CD14-positive monocyte (primary cell): ENCODE measurements around the gene SMC1A. TPM values are rescaled to one million over a fixed set of nuclear protein-coding genes. Genes with fewer than 3 reads are reported as not detected.
A peak's percentile ranks its signal among the peaks of the same experiment; 100 is the strongest.

Source experiments
- DNase-seq, 3 donors: peaks; one replicate each; pipeline ENCODE4 v3.0.0-alpha.2; 2011 to 2022
- H2AFZ ChIP-seq: 2 replicates; pipeline ENCODE4 v1.6.0; 2012; ENCODE audit warnings: mild to moderate bottlenecking, low read depth, low read length, inconsistent platforms; ENCODE audit not compliant: insufficient read depth, poor library complexity, severe bottlenecking
- H3K27ac ChIP-seq, 2 donors: 1 replicate in 1 of 2; 2 replicates in 1 of 2; pipeline ENCODE4 v1.5.1; 2012 to 2013; ENCODE audit warnings: low read length in 2 of 2, control low read depth in 1 of 2, inconsistent platforms in 1 of 2, low read depth in 1 of 2, mild to moderate bottlenecking in 1 of 2
- H3K27me3 ChIP-seq, 2 donors: one replicate each; pipeline versions ENCODE4 v1.6.0 to v1.6.1; 2011 to 2013; ENCODE audit warnings: low read length in 2 of 2; ENCODE audit not compliant: control insufficient read depth in 2 of 2, insufficient read depth in 2 of 2
- H3K36me3 ChIP-seq, 2 donors: replicated peaks in 1 of 2; 1 replicate in 1 of 2; 2 replicates in 1 of 2; pipeline versions ENCODE4 v1.5.1 to v1.6.1; 2012 to 2013; ENCODE audit warnings: low read length in 2 of 2, control low read depth in 1 of 2, inconsistent platforms in 1 of 2, mild to moderate bottlenecking in 1 of 2; ENCODE audit not compliant: insufficient read depth in 2 of 2, control insufficient read depth in 1 of 2
- H3K4me1 ChIP-seq, 2 donors: 1 replicate in 1 of 2; 2 replicates in 1 of 2; pipeline versions ENCODE4 v1.5.1 to v1.6.1; 2012 to 2013; ENCODE audit warnings: low read length in 2 of 2, control low read depth in 1 of 2, inconsistent platforms in 1 of 2, mild to moderate bottlenecking in 1 of 2, moderate library complexity in 1 of 2; ENCODE audit not compliant: insufficient read depth in 2 of 2, control insufficient read depth in 1 of 2
- H3K4me2 ChIP-seq: replicated peaks from 2 replicates; pipeline ENCODE3; 2012; ENCODE audit warnings: low read length, moderate library complexity, mild to moderate bottlenecking; ENCODE audit not compliant: poor library complexity, severe bottlenecking; ENCODE audit errors: extremely low read depth
- H3K4me3 ChIP-seq, 3 experiments: fragments of 200-600 bp in 1 of 3; sonication (generic) in 1 of 3; replicated peaks in 1 of 3; 1 replicate in 2 of 3; 2 replicates in 1 of 3; pipeline ENCODE4 v1.5.1; 2011 to 2013; ENCODE audit warnings: low read length in 3 of 3, mild to moderate bottlenecking in 3 of 3, control low read depth in 2 of 3, low read depth in 2 of 3, inconsistent platforms in 1 of 3, moderate library complexity in 1 of 3
- H3K79me2 ChIP-seq: 2 replicates; pipeline ENCODE4 v1.6.0; 2012; ENCODE audit warnings: mild to moderate bottlenecking, control low read depth, inconsistent platforms, low read length, moderate library complexity; ENCODE audit not compliant: insufficient read depth
- H3K9ac ChIP-seq: 2 replicates; pipeline ENCODE4 v1.6.0; 2017; ENCODE audit warnings: low read length, mild to moderate bottlenecking; ENCODE audit not compliant: insufficient read depth, poor library complexity, severe bottlenecking
- H3K9me3 ChIP-seq, 2 donors: replicated peaks in 1 of 2; 1 replicate in 1 of 2; 2 replicates in 1 of 2; pipeline versions ENCODE4 v1.5.1 to v1.6.1; 2012 to 2013; ENCODE audit warnings: low read length in 2 of 2, control low read depth in 1 of 2; ENCODE audit not compliant: control insufficient read depth in 1 of 2, insufficient read depth in 1 of 2
- H4K20me1 ChIP-seq: 2 replicates; pipeline ENCODE4 v1.6.0; 2012; ENCODE audit warnings: mild to moderate bottlenecking, low read length, control low read depth, moderate library complexity; ENCODE audit not compliant: insufficient read depth
- H3K27ac Mint-ChIP-seq, 7 donors: one replicate each; pipeline ENCODE4 v1.8.0; 2020; ENCODE audit warnings: mild to moderate bottlenecking in 7 of 7, mixed read lengths in 7 of 7, moderate library complexity in 6 of 7, inconsistent platforms in 2 of 7
- H3K27me3 Mint-ChIP-seq, 3 donors: one replicate each; pipeline ENCODE4 v1.8.0; 2021 to 2022; ENCODE audit warnings: low read depth in 3 of 3, mild to moderate bottlenecking in 3 of 3, mixed read lengths in 3 of 3, moderate library complexity in 3 of 3, inconsistent platforms in 1 of 3
- H3K36me3 Mint-ChIP-seq, 2 donors: one replicate each; pipeline ENCODE4 v1.8.0; 2020; ENCODE audit warnings: mixed read lengths in 2 of 2, inconsistent platforms in 1 of 2, mild to moderate bottlenecking in 1 of 2
- H3K4me1 Mint-ChIP-seq: one replicate; pipeline ENCODE4 v1.8.0; 2020; ENCODE audit warnings: mild to moderate bottlenecking, mixed read lengths
- H3K4me3 Mint-ChIP-seq, 2 donors: one replicate each; pipeline ENCODE4 v1.8.0; 2020; ENCODE audit warnings: mild to moderate bottlenecking in 2 of 2, mixed read lengths in 2 of 2, moderate library complexity in 1 of 2
- H3K9me3 Mint-ChIP-seq, 7 donors: one replicate each; pipeline ENCODE4 v1.8.0; 2020 to 2022; ENCODE audit warnings: mixed read lengths in 7 of 7, mild to moderate bottlenecking in 6 of 7, moderate library complexity in 6 of 7, inconsistent platforms in 2 of 7
- WGBS: methylation state at CpG from one replicate; pipeline ENCODE4 v1.1.5; 2013; ENCODE audit warnings: missing lambda C conversion rate; ENCODE audit not compliant: insufficient coverage; 5-methylcytosine and 5-hydroxymethylcytosine counted together
- intact Hi-C, 2 donors: fragments of 100-400 bp; cut with micrococcal nuclease; formaldehyde crosslinking; loops; one replicate each; pipeline versions ENCODE4 v1.15.0 to v1.15.1; 2023
- polyA plus RNA-seq, 3 donors: library from polyadenylated mRNA; depleted of rRNA in 1 of 3; unstranded in 2 of 3; stranded (reverse) in 1 of 3; fragments of 300-500 nt in 2 of 3; fragments of >200 nt in 1 of 3; fragmentation: Illumina TruSeq in 2 of 3; gene quantifications; 1 replicate in 2 of 3; 2 replicates in 1 of 3; pipeline ENCODE4 v1.2.3, GENCODE V29; 2012 to 2021
- TF ChIP-seq, protein P1 (sequence below): fragments of 200-600 bp; IDR thresholded peaks from one replicate; pipeline ENCODE4 v1.8.0; 2022; ENCODE audit warnings: antibody characterized with exemption, mild to moderate bottlenecking

SMC1A gene
- polyA plus RNA-seq, 3 donors: 25.5 to 53.2 (median 25.6) TPM

DNA sequence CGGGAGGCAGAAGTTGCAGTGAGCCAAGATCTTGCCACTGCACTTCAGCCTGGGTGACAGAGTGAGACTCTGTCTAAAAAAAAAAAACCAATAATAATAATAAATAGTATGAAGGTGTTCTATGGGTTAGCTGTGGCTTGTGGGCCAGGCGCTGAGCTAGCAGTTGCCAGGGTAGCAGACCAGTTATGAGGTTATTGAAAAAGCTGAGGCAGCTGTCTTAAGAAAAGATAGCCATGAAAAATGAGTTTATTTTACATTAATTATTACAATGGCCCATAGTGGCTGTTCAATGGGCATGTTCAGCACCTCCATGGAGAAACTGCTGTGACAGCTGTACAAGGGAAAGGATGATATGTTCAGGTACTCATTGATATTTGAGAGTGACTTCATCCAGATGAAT, 25.0 kb upstream of the SMC1A start:
- no peaks in the 10 kb centered on the region for H3K79me2 ChIP-seq
- no CpG with 5 or more reads among the region's 2 CpGs for WGBS
- Mint-ChIP-seq H3K27ac (no peak overlapping the region), H3K4me1 (peaks cover 3% of the 10 kb centered on the region), H3K9me3 (peaks cover 0 to 2% (median 0%) of the 10 kb centered on the region in 7 donors), H3K36me3 (peaks cover 4 to 8% of the 10 kb centered on the region in 2 donors), H3K4me3 (no peak overlapping the region), H3K27me3 (peaks cover 0 to 15% (median 2%) of the 10 kb centered on the region in 3 donors)
- H3K9ac ChIP-seq: no peak overlapping the region
- no peaks in the 10 kb centered on the region for H3K9me3 ChIP-seq
- H3K4me2 ChIP-seq: no peak overlapping the region
- H3K27ac ChIP-seq: no peak overlapping the region
- H3K36me3 ChIP-seq: no peaks in the 10 kb centered on the region
- no peak overlapping the region for H3K4me3 ChIP-seq
- TF ChIP-seq, protein P1, sequence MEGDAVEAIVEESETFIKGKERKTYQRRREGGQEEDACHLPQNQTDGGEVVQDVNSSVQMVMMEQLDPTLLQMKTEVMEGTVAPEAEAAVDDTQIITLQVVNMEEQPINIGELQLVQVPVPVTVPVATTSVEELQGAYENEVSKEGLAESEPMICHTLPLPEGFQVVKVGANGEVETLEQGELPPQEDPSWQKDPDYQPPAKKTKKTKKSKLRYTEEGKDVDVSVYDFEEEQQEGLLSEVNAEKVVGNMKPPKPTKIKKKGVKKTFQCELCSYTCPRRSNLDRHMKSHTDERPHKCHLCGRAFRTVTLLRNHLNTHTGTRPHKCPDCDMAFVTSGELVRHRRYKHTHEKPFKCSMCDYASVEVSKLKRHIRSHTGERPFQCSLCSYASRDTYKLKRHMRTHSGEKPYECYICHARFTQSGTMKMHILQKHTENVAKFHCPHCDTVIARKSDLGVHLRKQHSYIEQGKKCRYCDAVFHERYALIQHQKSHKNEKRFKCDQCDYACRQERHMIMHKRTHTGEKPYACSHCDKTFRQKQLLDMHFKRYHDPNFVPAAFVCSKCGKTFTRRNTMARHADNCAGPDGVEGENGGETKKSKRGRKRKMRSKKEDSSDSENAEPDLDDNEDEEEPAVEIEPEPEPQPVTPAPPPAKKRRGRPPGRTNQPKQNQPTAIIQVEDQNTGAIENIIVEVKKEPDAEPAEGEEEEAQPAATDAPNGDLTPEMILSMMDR: no peak
- DNase-seq: no peak
- H3K27me3 ChIP-seq: no peaks in the 10 kb centered on the region
- no peaks in the 10 kb centered on the region for H4K20me1 ChIP-seq
- intact Hi-C loops: loop anchor here in 1 of 2 donors (2.0 kb wide), 1 partner anchor 135 kb away; no protein-coding TSS in a partner anchor
- peaks cover 3% of the 10 kb centered on the region in 2 donors for H3K4me1 ChIP-seq
- no peak overlapping the region for H2AFZ ChIP-seq

DNA sequence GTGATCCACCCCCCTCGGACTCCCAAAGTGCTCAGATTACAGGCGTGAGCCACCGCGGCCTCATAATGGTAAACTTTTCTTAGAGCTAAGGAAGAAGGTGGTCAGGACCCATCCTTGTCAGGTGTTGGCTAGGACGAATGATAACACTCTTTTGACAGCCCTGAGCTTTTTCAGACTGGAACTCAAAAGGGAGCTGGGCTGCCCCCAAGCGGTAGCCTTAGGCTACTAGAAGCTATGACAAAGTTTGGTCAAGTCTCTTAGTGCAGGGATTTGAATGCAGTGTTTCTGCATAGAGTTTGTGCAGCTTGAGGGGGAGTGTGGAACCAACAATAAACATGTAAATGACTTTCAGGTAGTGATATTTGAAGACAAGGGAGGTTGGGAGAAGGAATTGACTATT, 23.5 kb upstream of the SMC1A start:
- TF ChIP-seq, protein P1: peak; percentile 70
- H3K9ac ChIP-seq: no peak overlapping the region
- no peak overlapping the region for H3K27ac ChIP-seq
- no peaks in the 10 kb centered on the region for H3K27me3 ChIP-seq
- H3K4me3 ChIP-seq: no peak overlapping the region
- H3K4me3 Mint-ChIP-seq: no peak overlapping the region
- peak in 2 of 3 donors; percentile 37 to 54 for DNase-seq
- H3K36me3 ChIP-seq: no peaks in the 10 kb centered on the region
- no peak overlapping the region for H3K4me2 ChIP-seq
- H3K9me3 Mint-ChIP-seq: peaks cover 0 to 2% (median 0%) of the 10 kb centered on the region in 7 donors
- H3K9me3 ChIP-seq: no peaks in the 10 kb centered on the region
- intact Hi-C loops: loop anchor here in 1 of 2 donors (2.0 kb wide), 1 partner anchor 133 kb away; no protein-coding TSS in a partner anchor
- peaks cover 12 to 17% of the 10 kb centered on the region in 2 donors for H3K4me1 ChIP-seq
- H3K36me3 Mint-ChIP-seq: peaks cover 4 to 8% of the 10 kb centered on the region in 2 donors
- no peak overlapping the region for H2AFZ ChIP-seq
- H4K20me1 ChIP-seq: no peaks in the 10 kb centered on the region
- WGBS: no CpG with 5 or more reads among the region's 6 CpGs
- no peaks in the 10 kb centered on the region for H3K79me2 ChIP-seq
- peaks cover 9% of the 10 kb centered on the region for H3K4me1 Mint-ChIP-seq
- peak overlapping the region in 1 of 7 donors; percentile 66 for H3K27ac Mint-ChIP-seq
- peaks cover 0 to 15% (median 2%) of the 10 kb centered on the region in 3 donors for H3K27me3 Mint-ChIP-seq
